Measurements from ENCODE around the gene IL1RAPL1.

DNA sequence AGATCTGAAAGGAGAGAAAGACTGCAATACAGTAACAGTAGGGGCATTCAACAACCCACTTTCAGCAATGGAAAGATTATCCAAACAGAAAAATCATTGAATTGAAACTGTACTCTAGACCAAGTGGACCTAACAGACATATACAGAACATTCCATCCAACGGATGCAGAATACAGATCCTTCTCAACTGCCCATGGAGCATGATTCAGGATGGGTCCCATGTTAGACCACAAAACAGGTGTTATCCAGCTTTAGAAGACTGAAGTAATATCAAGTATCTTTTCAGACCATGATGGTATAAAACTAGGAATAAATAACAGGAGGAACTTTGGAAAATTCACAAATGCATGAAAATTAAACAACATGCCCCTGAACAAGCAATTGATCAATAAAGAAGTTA is 1060.9 kb downstream of the IL1RAPL1 start:
- no peak for TF ChIP-seq GATA3 (IDR thresholded peaks at IDR 0.05; ENCODE audit: low read depth, low read length)
- no peak for TF ChIP-seq GATA2 (IDR thresholded peaks at IDR 0.05; ENCODE audit: low read depth, low read length)
